Astrocyte of the spinal cord (primary cell): Measurements from ENCODE around the gene MACF1.
A peak's percentile ranks its signal among the peaks of the same experiment; 100 is the strongest.

Experiments
- DNase-seq: peaks from one replicate; pipeline ENCODE4 v3.0.0; 2011; ENCODE audit warnings: low read depth, low spot score
- H3K4me3 ChIP-seq: 2 replicates; pipeline ENCODE4 v1.5.1; 2011; ENCODE audit warnings: low read depth, mild to moderate bottlenecking, low read length, moderate library complexity
- in situ Hi-C: cut with HindIII; loops from 2 replicates; pipeline ENCODE4 v1.10.0; 2017; ENCODE audit warnings: low sequenced_read_pairs
- TF ChIP-seq, protein P1 (sequence below): IDR thresholded peaks from 2 replicates; pipeline ENCODE4 v1.5.1; 2012; ENCODE audit warnings: low read depth, mild to moderate bottlenecking, low read length, inconsistent platforms

MACF1 gene

DNA sequence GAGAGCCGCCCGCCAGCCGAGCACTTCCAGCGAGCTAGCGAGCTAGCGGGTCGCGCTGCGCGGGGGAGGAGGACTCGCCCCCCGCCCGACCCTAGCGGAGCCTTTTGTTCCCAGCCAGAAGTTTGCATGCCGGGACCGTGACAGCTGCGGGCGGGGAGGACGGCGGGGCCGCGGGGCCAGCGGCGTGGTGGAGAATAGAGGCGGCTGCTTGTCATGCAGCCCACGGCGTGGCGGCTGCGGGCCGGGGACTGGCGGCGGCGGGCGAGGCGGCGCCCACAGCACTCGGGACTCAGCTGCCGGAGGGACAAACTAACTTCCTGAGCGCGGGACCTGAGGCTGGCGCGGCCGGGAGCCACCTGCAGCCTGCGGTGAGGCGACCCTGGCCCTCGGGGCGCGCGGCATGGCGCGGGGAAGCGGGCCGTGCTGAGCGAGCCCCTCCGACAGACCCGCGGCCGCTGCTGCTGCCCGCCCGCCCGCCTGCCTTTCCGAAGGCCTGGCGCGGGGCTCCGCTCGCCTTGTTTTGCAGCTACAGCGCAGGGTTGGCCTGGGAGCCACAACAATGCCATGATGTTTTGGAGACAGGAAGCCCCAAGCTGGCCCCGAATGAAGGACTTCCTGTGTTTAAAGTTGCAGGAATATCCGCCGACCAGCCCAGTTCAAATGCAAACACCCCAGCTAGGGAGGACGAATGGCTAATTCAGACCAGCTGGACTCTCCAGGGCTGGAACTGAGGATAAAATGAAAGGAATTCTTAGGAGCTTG lies 204.7 kb downstream of the MACF1 start:
- TF ChIP-seq, protein P1, sequence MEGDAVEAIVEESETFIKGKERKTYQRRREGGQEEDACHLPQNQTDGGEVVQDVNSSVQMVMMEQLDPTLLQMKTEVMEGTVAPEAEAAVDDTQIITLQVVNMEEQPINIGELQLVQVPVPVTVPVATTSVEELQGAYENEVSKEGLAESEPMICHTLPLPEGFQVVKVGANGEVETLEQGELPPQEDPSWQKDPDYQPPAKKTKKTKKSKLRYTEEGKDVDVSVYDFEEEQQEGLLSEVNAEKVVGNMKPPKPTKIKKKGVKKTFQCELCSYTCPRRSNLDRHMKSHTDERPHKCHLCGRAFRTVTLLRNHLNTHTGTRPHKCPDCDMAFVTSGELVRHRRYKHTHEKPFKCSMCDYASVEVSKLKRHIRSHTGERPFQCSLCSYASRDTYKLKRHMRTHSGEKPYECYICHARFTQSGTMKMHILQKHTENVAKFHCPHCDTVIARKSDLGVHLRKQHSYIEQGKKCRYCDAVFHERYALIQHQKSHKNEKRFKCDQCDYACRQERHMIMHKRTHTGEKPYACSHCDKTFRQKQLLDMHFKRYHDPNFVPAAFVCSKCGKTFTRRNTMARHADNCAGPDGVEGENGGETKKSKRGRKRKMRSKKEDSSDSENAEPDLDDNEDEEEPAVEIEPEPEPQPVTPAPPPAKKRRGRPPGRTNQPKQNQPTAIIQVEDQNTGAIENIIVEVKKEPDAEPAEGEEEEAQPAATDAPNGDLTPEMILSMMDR, result no peak
- H3K4me3 ChIP-seq, result peak overlapping the region; percentile 73
- in situ Hi-C loops, result no loop called here
- peak; percentile 62 for DNase-seq

DNA sequence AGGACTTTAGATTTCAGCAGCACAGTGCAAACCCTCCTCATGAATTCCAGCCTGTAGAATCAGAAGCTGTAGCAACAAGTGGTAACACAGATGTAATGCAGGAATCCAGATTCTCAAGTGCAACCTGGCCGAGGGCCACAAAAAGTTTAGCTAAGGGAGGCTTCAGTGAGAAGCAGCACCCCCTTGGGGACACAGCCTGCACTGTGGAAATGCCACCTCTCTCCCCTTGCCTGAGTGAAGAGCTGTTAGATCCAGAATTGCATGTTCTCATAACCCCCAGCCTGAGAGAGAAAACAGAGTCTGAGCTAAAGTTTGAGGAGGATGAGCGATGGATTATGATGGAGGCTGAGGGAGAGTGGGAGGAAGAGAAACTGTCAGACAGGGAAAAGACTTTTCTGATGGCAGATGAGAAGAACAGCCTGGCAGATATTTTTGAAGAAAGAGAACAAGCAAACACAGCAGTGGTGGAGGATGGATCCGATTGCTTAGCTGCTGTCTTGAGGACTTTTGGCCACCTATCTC lies 206.5 kb downstream of the MACF1 start:
- TF ChIP-seq, protein P1, result peak; percentile 92
- H3K4me3 ChIP-seq, result peak overlapping the region; percentile 73
- peak; percentile 92 for DNase-seq
- in situ Hi-C loops, result no loop called here

DNA sequence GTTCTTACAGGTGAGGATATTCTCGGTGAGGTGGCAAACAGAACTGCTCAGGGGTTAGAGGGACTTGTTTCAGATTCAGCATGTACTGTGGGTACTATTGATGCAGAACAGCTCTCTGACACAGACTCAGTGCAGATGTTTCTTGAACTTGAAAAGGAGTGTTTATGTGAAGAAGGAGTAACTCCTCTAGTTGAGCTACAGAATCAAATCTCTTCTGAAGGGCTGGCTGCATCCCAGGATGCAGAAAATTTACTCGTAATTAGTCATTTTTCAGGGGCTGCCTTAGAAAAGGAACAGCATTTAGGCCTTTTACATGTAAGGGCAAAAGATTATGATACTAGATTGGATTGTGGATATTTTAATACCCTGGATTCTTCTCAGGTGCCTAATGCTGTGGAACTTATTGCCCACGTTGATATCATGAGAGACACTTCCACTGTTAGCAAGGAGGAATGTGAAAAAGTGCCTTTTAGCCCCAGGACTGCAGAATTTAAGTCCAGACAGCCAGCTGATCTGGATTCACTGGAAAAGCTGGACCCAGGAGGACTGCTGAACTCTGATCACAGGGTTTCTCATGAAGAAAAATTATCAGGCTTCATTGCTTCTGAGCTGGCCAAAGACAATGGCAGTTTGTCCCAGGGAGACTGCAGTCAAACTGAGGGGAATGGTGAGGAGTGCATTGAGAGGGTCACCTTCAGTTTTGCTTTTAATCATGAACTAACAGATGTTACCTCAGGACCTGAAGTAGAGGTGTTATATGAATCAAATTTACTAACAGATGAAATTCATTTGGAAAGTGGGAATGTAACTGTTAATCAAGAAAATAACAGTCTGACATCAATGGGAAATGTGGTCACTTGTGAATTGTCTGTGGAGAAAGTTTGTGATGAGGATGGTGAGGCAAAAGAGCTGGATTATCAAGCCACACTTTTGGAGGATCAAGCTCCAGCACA lies 207.3 kb downstream of the MACF1 start:
- peak; percentile 30 for DNase-seq
- in situ Hi-C loops, result no loop called here
- peak overlapping the region; percentile 73 for H3K4me3 ChIP-seq
- TF ChIP-seq, protein P1, result no peak

DNA sequence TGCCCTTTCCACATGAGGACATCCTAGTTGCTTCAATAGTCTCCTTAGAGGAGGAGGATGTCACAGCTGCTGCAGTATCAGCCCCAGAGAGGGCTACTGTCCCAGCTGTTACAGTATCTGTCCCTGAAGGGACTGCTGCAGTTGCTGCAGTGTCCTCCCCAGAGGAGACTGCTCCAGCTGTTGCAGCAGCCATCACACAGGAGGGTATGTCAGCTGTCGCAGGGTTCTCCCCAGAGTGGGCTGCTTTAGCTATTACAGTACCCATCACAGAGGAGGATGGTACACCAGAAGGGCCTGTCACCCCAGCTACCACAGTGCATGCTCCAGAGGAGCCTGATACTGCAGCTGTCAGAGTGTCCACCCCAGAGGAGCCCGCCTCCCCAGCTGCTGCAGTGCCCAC lies 208.4 kb downstream of the MACF1 start:
- no peak for DNase-seq
- peak overlapping the region; percentile 73 for H3K4me3 ChIP-seq
- TF ChIP-seq, protein P1, result no peak
- in situ Hi-C loops, result no loop called here

DNA sequence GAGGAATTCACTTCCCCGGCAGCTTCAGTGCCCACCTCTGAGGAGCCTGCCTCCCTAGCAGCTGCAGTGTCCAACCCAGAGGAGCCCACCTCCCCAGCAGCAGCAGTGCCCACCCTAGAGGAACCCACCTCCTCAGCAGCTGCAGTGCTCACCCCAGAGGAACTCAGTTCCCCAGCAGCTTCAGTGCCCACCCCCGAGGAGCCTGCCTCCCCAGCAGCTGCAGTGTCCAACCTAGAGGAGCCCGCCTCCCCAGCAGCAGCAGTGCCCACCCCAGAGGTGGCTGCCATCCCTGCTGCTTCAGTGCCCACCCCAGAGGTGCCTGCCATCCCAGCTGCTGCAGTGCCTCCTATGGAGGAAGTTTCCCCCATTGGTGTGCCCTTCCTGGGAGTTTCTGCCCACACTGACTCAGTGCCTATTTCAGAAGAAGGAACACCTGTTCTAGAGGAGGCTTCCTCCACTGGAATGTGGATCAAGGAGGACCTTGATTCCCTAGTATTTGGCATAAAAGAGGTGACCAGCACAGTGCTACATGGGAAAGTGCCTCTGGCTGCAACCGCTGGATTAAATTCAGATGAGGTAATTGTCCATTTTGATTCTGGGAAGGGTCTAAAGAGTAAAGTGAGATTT lies 209.5 kb downstream of the MACF1 start:
- TF ChIP-seq, protein P1, result no peak

DNA sequence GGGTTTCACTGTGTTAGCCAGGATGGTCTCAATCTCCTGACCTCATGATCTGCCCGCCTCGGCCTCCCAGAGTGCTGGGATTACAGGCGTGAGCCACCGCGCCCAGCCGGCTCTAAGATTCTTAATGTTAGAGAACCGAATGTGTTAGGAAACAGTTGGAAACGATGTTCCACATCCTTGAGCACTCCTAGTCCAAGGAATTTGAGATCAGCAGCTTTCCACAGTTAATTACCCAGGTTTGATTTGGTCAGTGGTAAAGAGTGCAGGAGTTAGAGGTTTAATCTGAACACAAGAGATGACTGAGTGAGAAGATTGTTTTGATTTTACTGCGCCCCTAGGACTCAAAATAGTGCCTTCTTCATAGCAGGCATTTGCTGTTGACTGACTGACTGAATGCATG lies 211.1 kb downstream of the MACF1 start:
- in situ Hi-C loops, result no loop called here
- DNase-seq, result no peak
- H3K4me3 ChIP-seq, result peak overlapping the region; percentile 21
- TF ChIP-seq, protein P1, result no peak

More for the DNA sequence above, 209.5 kb downstream of the MACF1 start:
- DNase-seq, result no peak
- peak overlapping the region; percentile 40 for H3K4me3 ChIP-seq
- in situ Hi-C loops, result no loop called here
